ENCODE measurements around the gene SPATA33. TPM values are rescaled to one million over a fixed set of nuclear protein-coding genes. Genes with fewer than 3 reads are reported as not detected.
A peak's percentile ranks its signal among the peaks of the same experiment; 100 is the strongest.

SPATA33 gene
- total RNA-seq, 5 donors from 2014 or later (not counting 1 experiment from before 2014, with no cell fraction given): 5.0 to 11.1 (median 8.1) TPM

- CTCF ChIA-PET: interaction anchor here (0.5 kb wide), 2 partner anchors 381 to 1139 kb away, joined by 3 to 4 read pairs; no protein-coding TSS in a partner anchor
- no peaks in the 10 kb centered on the region for H3K9me3 Mint-ChIP-seq
Observed at GRCh38 chr16:89645122-89645521, 12.5 kb upstream of the SPATA33 start.

DNA sequence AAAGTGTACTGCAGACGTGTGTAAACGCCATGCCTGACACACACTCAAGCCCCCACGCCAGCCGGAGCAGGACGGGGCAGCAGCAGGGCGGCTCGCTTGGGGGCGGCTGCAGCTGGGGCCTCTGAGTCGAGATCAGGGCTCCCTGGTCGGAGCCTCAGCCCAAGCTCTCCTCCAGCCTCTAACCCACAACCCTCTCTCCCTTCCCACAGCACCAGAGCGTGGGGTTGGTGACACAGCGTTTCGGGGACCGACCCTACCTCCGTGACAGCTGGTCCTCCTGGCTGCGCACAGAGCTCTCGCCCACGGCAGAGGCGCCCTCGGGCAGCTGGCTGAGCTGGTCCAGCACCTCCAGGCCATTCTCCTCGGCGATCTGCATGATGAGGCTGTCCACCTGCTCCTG lies 11.4 kb upstream of the SPATA33 start:
- no peaks in the 10 kb centered on the region for H3K9me3 ChIP-seq
- 99% methylated on average over 20 of the region's 22 CpGs for WGBS (ENCODE audit: insufficient coverage)
- Mint-ChIP-seq H3K27ac (no peak overlapping the region), H3K9me3 (no peaks in the 10 kb centered on the region), H3K4me1 (peaks cover under 1 to 6% (median 3%) of the 10 kb centered on the region in 3 donors), H3K36me3 (peaks cover 36% of the 10 kb centered on the region), H3K27me3 (no peaks in the 10 kb centered on the region), H3K4me3 (no peak overlapping the region)
- ATAC-seq (replicated peaks in 1 of 4) (no peak), DNase-seq (no peak)
- H3K27me3 ChIP-seq (replicated peaks in 1 of 2; ENCODE audit: control insufficient read depth in 2 of 2, extremely low read depth in 1 of 2, insufficient read depth in 2 of 2, low read length in 1 of 2): no peaks in the 10 kb centered on the region
- peaks cover 17 to 44% of the 10 kb centered on the region in 2 donors for H3K36me3 ChIP-seq (ENCODE audit: control insufficient read depth in 2 of 2, extremely low read depth in 1 of 2, insufficient read depth in 1 of 2, low read length in 1 of 2)
- POLR2A ChIA-PET: no interaction called here
- CTCF ChIA-PET: no interaction called here
- H3K4me1 ChIP-seq (ENCODE audit: control insufficient read depth in 1 of 2, extremely low read depth in 1 of 2, insufficient read depth in 2 of 2, low read length in 2 of 2): peaks cover 0 to 5% of the 10 kb centered on the region in 2 experiments
- H3K4me3 ChIP-seq (ENCODE audit: control insufficient read depth in 1 of 2, extremely low read depth in 1 of 2, low read length in 1 of 2): no peak overlapping the region
- H3K27ac ChIP-seq (ENCODE audit: low read length): no peak overlapping the region

More at GRCh38 chr16:89645122-89645521, 12.5 kb upstream of the SPATA33 start:
- H3K27ac Mint-ChIP-seq: no peak overlapping the region
- peaks cover 30% of the 10 kb centered on the region for H3K36me3 Mint-ChIP-seq
- ATAC-seq (replicated peaks in 1 of 4): no peak
- H3K4me1 Mint-ChIP-seq: peaks cover 10 to 12% (median 11%) of the 10 kb centered on the region in 3 donors
- no peak overlapping the region for H3K4me3 Mint-ChIP-seq
- Histone ChIP-seq H3K4me1 (ENCODE audit: control insufficient read depth in 1 of 2, extremely low read depth in 1 of 2, insufficient read depth in 2 of 2, low read length in 2 of 2) (peaks cover 0 to 16% of the 10 kb centered on the region in 2 experiments), H3K4me3 (ENCODE audit: control insufficient read depth in 1 of 2, extremely low read depth in 1 of 2, low read length in 1 of 2) (no peak overlapping the region), H3K36me3 (ENCODE audit: control insufficient read depth in 2 of 2, extremely low read depth in 1 of 2, insufficient read depth in 1 of 2, low read length in 1 of 2) (peaks cover 10 to 40% of the 10 kb centered on the region in 2 donors), H3K27ac (ENCODE audit: low read length) (no peak overlapping the region), H3K9me3 (no peaks in the 10 kb centered on the region), H3K27me3 (replicated peaks in 1 of 2; ENCODE audit: control insufficient read depth in 2 of 2, extremely low read depth in 1 of 2, insufficient read depth in 2 of 2, low read length in 1 of 2) (peaks cover 0 to 5% of the 10 kb centered on the region in 2 experiments)
- DNase-seq: no peak
- WGBS (ENCODE audit: insufficient coverage): 93% methylated on average over 7 of the region's 11 CpGs
- no peaks in the 10 kb centered on the region for H3K27me3 Mint-ChIP-seq
- POLR2A ChIA-PET: no interaction called here

GRCh38 chr16:89646906-89647305 lies 10.7 kb upstream of the SPATA33 start:
- Mint-ChIP-seq H3K36me3 (peaks cover 36% of the 10 kb centered on the region), H3K4me3 (no peak overlapping the region), H3K27ac (no peak overlapping the region), H3K4me1 (peaks cover 0 to 6% (median 0%) of the 10 kb centered on the region in 3 donors), H3K27me3 (no peaks in the 10 kb centered on the region), H3K9me3 (no peaks in the 10 kb centered on the region)
- ChIA-PET POLR2A (no interaction called here), CTCF (no interaction called here)
- H3K27ac ChIP-seq (ENCODE audit: low read length): no peak overlapping the region
- ATAC-seq (replicated peaks in 1 of 4) (no peak), DNase-seq (no peak)
- peaks cover 21 to 49% of the 10 kb centered on the region in 2 donors for H3K36me3 ChIP-seq (ENCODE audit: control insufficient read depth in 2 of 2, extremely low read depth in 1 of 2, insufficient read depth in 1 of 2, low read length in 1 of 2)
- no peaks in the 10 kb centered on the region for H3K9me3 ChIP-seq
- H3K27me3 ChIP-seq (replicated peaks in 1 of 2; ENCODE audit: control insufficient read depth in 2 of 2, extremely low read depth in 1 of 2, insufficient read depth in 2 of 2, low read length in 1 of 2): no peaks in the 10 kb centered on the region
- WGBS (ENCODE audit: insufficient coverage): 91% methylated on average over 10 of the region's 12 CpGs
- no peak overlapping the region for H3K4me3 ChIP-seq (ENCODE audit: control insufficient read depth in 1 of 2, extremely low read depth in 1 of 2, low read length in 1 of 2)
- peaks cover 0 to 1% of the 10 kb centered on the region in 2 experiments for H3K4me1 ChIP-seq (ENCODE audit: control insufficient read depth in 1 of 2, extremely low read depth in 1 of 2, insufficient read depth in 2 of 2, low read length in 2 of 2)

GRCh38 chr16:89651584-89651983 lies 6.1 kb upstream of the SPATA33 start:
- Mint-ChIP-seq H3K9me3 (no peaks in the 10 kb centered on the region), H3K27me3 (no peaks in the 10 kb centered on the region), H3K4me1 (peaks cover 13 to 31% (median 21%) of the 10 kb centered on the region in 3 donors), H3K27ac (no peak overlapping the region), H3K36me3 (peaks cover 27% of the 10 kb centered on the region), H3K4me3 (no peak overlapping the region)
- ChIA-PET POLR2A (no interaction called here), CTCF (no interaction called here)
- no peak for DNase-seq
- H3K4me3 ChIP-seq (ENCODE audit: control insufficient read depth in 1 of 2, extremely low read depth in 1 of 2, low read length in 1 of 2): no peak overlapping the region
- 95% methylated on average over 13 of the region's 15 CpGs for WGBS (ENCODE audit: insufficient coverage)
- H3K27me3 ChIP-seq (replicated peaks in 1 of 2; ENCODE audit: control insufficient read depth in 2 of 2, extremely low read depth in 1 of 2, insufficient read depth in 2 of 2, low read length in 1 of 2): no peaks in the 10 kb centered on the region
- H3K9me3 ChIP-seq: no peaks in the 10 kb centered on the region
- ATAC-seq (replicated peaks in 1 of 4): no peak
- peaks cover 16 to 37% of the 10 kb centered on the region in 2 donors for H3K36me3 ChIP-seq (ENCODE audit: control insufficient read depth in 2 of 2, extremely low read depth in 1 of 2, insufficient read depth in 1 of 2, low read length in 1 of 2)
- peaks cover 0 to 24% of the 10 kb centered on the region in 2 experiments for H3K4me1 ChIP-seq (ENCODE audit: control insufficient read depth in 1 of 2, extremely low read depth in 1 of 2, insufficient read depth in 2 of 2, low read length in 2 of 2)
- H3K27ac ChIP-seq (ENCODE audit: low read length): no peak overlapping the region

DNA sequence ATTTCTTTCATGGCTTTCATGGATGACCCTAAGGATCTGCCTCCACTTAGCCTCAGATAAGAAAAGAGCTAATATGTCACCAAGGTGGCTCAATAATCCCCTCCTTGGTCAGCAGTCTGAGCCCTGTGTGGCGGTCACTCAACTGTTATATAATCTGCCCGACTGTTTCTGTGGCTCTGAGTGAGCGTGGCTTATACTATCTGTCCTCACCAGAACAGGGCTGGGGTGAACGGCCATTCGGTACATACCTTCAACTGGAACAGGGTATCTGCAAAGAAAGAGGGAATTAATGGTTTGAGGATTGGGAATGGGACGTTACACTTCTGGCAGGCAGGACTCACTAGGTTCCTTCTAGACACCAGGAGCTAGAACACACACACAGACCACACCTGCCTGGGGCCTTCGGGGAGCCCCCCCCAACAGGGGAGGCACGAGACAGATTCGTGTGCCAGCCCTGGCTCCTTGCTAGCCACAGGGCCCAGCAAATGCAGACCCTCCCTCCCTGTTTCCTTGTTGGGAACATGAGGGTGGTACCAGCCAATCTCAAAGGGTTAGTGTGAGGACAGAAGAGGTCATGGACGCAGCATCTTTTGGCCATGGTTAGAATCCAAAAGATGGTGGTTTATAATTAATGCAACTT lies 3.9 kb upstream of the SPATA33 start:
- ATAC-seq (replicated peaks in 1 of 4): no peak
- H3K36me3 Mint-ChIP-seq: peaks cover 19% of the 10 kb centered on the region

GRCh38 chr16:89655062-89655643 lies 2.5 kb upstream of the SPATA33 start:
- no peaks in the 10 kb centered on the region for H3K9me3 ChIP-seq
- no peak overlapping the region for H3K4me3 ChIP-seq (ENCODE audit: control insufficient read depth in 1 of 2, extremely low read depth in 1 of 2, low read length in 1 of 2)
- ChIA-PET POLR2A (no interaction called here), CTCF (interaction anchor here in 1 of 2 donors (0.6 kb wide), 1 partner anchor 48 kb away, joined by 3 read pairs; no protein-coding TSS in a partner anchor)
- Mint-ChIP-seq H3K36me3 (peaks cover 11% of the 10 kb centered on the region), H3K27ac (peak overlapping the region; percentile 1 to 20), H3K4me1 (peaks cover 23 to 45% (median 33%) of the 10 kb centered on the region in 3 donors), H3K4me3 (peak overlapping the region; percentile 14 to 82 (median 81)), H3K9me3 (no peaks in the 10 kb centered on the region), H3K27me3 (no peaks in the 10 kb centered on the region)
- no peaks in the 10 kb centered on the region for H3K27me3 ChIP-seq (replicated peaks in 1 of 2; ENCODE audit: control insufficient read depth in 2 of 2, extremely low read depth in 1 of 2, insufficient read depth in 2 of 2, low read length in 1 of 2)
- peaks cover 11 to 19% of the 10 kb centered on the region in 2 donors for H3K36me3 ChIP-seq (ENCODE audit: control insufficient read depth in 2 of 2, extremely low read depth in 1 of 2, insufficient read depth in 1 of 2, low read length in 1 of 2)
- H3K4me1 ChIP-seq (ENCODE audit: control insufficient read depth in 1 of 2, extremely low read depth in 1 of 2, insufficient read depth in 2 of 2, low read length in 2 of 2): peaks cover 2 to 49% of the 10 kb centered on the region in 2 experiments
- ATAC-seq (replicated peaks in 1 of 4) (no peak), DNase-seq (no peak)
- WGBS (ENCODE audit: insufficient coverage): 91% methylated on average over 8 of the region's 10 CpGs
- no peak overlapping the region for H3K27ac ChIP-seq (ENCODE audit: low read length)

More for the DNA sequence above, 3.9 kb upstream of the SPATA33 start:
- no peak overlapping the region for H3K4me3 ChIP-seq (ENCODE audit: control insufficient read depth in 1 of 2, extremely low read depth in 1 of 2, low read length in 1 of 2)
- peaks cover 2 to 40% of the 10 kb centered on the region in 2 experiments for H3K4me1 ChIP-seq (ENCODE audit: control insufficient read depth in 1 of 2, extremely low read depth in 1 of 2, insufficient read depth in 2 of 2, low read length in 2 of 2)
- POLR2A ChIA-PET: no interaction called here
- H3K9me3 ChIP-seq: no peaks in the 10 kb centered on the region
- WGBS (ENCODE audit: insufficient coverage): 100% methylated on average over 3 of the region's 10 CpGs
- H3K27ac ChIP-seq (ENCODE audit: low read length): no peak overlapping the region
- no peaks in the 10 kb centered on the region for H3K27me3 ChIP-seq (replicated peaks in 1 of 2; ENCODE audit: control insufficient read depth in 2 of 2, extremely low read depth in 1 of 2, insufficient read depth in 2 of 2, low read length in 1 of 2)
- CTCF ChIA-PET: interaction anchor here in 1 of 2 donors (0.6 kb wide), 1 partner anchor 92 kb away, joined by 4 read pairs; no protein-coding TSS in a partner anchor
- Mint-ChIP-seq H3K27me3 (no peaks in the 10 kb centered on the region), H3K4me3 (peak overlapping the region in 1 of 3 donors; percentile 13), H3K4me1 (peaks cover 23 to 41% (median 29%) of the 10 kb centered on the region in 3 donors), H3K9me3 (no peaks in the 10 kb centered on the region), H3K27ac (no peak overlapping the region)
- peaks cover 11 to 27% of the 10 kb centered on the region in 2 donors for H3K36me3 ChIP-seq (ENCODE audit: control insufficient read depth in 2 of 2, extremely low read depth in 1 of 2, insufficient read depth in 1 of 2, low read length in 1 of 2)
- no peak for DNase-seq

Data from T-cell (primary cell).